Body of pancreas (tissue), 4 donors: ENCODE results near the gene MMP19.

Experiments
- CTCF ChIP-seq, 7 experiments: fragments of 450-650 bp in 4 of 7; fragments of 200-600 bp in 3 of 7; sonication (generic) in 3 of 7; IDR thresholded peaks; one replicate each; pipeline ENCODE4 v1.5.1; 2016 to 2019; ENCODE audit warnings: antibody characterized with exemption in 7 of 7
- POLR2A ChIP-seq, 3 donors: fragments of 450-650 bp; IDR thresholded peaks; one replicate each; pipeline ENCODE4 v1.6.1; 2016; ENCODE audit warnings: antibody characterized with exemption in 3 of 3, mild to moderate bottlenecking in 2 of 3

GRCh38 chr12:55809274-55809673 is 33.5 kb downstream of the MMP19 start:
- TF ChIP-seq CTCF (IDR thresholded peaks at IDR 0.05) (no peak), POLR2A (IDR thresholded peaks at IDR 0.05) (no peak)
